Activated CD4-positive, alpha-beta T cell treated with anti-CD3 and anti-CD28 coated beads for 36 hours (primary cell): ENCODE measurements around the gene CCND1. TPM values are rescaled to one million over a fixed set of nuclear protein-coding genes. Genes with fewer than 3 reads are reported as not detected.

Experiments
- ATAC-seq: fragments of 200-7000 bp; cut with Tn5 transposase; one replicate; pipeline ENCODE4 v1.10.0; 2021; ENCODE audit warnings: mild to moderate bottlenecking, moderate library complexity
- CTCF ChIA-PET: fragments of 350-600 bp; sonication (Branson Sonifier 250); formaldehyde crosslinking; loops from one replicate; lab custom pipeline; 2021; ENCODE audit warnings: antibody characterized with exemption; lab: Charles Lee
- POLR2A ChIA-PET: fragments of 350-600 bp; sonication (Branson Sonifier 250); formaldehyde crosslinking; loops from one replicate; lab custom pipeline; 2021; ENCODE audit warnings: antibody characterized with exemption, inconsistent platforms; lab: Charles Lee
- DNase-seq: peaks from one replicate; pipeline ENCODE4 v3.0.0-alpha.2; 2020
- H3K27ac Mint-ChIP-seq: one replicate; pipeline ENCODE4 v1.8.0; 2021; ENCODE audit warnings: mixed read lengths
- H3K27me3 Mint-ChIP-seq: one replicate; pipeline ENCODE4 v1.8.0; 2021; ENCODE audit warnings: mixed read lengths
- H3K36me3 Mint-ChIP-seq: one replicate; pipeline ENCODE4 v1.8.0; 2021; ENCODE audit warnings: low read depth, mixed read lengths
- H3K4me1 Mint-ChIP-seq: one replicate; pipeline ENCODE4 v1.8.0; 2021; ENCODE audit warnings: mixed read lengths
- H3K4me3 Mint-ChIP-seq: one replicate; pipeline ENCODE4 v1.8.0; 2021; ENCODE audit warnings: mild to moderate bottlenecking, moderate library complexity, mixed read lengths
- H3K9me3 Mint-ChIP-seq: one replicate; pipeline ENCODE4 v1.8.0; 2021; ENCODE audit warnings: low read depth, mixed read lengths
- intact Hi-C, 2 experiments: fragments of 100-400 bp; cut with DNase I in 1 of 2; cut with micrococcal nuclease in 1 of 2; formaldehyde crosslinking; loops; one replicate each; pipeline versions ENCODE4 v1.14.2 to v1.15.1; 2022 to 2024; cut with DNase I, micrococcal nuclease
- total RNA-seq, 2 experiments: library from RNA; stranded (reverse); gene quantifications; one replicate each; pipeline ENCODE4 v1.2.3, GENCODE V29; 2021

The CCND1 gene
- total RNA-seq, 2 experiments from 2014 or later, result 0.50 to 0.77 TPM

GRCh38 chr11:69655479-69656428, 14.8 kb downstream of the CCND1 start:
- POLR2A ChIA-PET, result no interaction called here
- Mint-ChIP-seq H3K36me3 (no peaks in the 10 kb centered on the region), H3K9me3 (no peaks in the 10 kb centered on the region), H3K27ac (no peak overlapping the region), H3K27me3 (no peaks in the 10 kb centered on the region), H3K4me1 (no peaks in the 10 kb centered on the region), H3K4me3 (no peak overlapping the region)
- intact Hi-C loops, result no loop called here
- ATAC-seq (no peak), DNase-seq (no peak)
- CTCF ChIA-PET, result interaction anchor here (1.1 kb wide), 1 partner anchor 16 kb away, joined by 4 read pairs; no protein-coding TSS in a partner anchor

GRCh38 chr11:69656536-69657455, 15.8 kb downstream of the CCND1 start:
- H3K36me3 Mint-ChIP-seq, result no peaks in the 10 kb centered on the region
- no peaks in the 10 kb centered on the region for H3K9me3 Mint-ChIP-seq
- intact Hi-C loops, result no loop called here
- no peak for DNase-seq
- H3K4me3 Mint-ChIP-seq, result no peak overlapping the region
- ChIA-PET CTCF (interaction anchor here (1.1 kb wide), 1 partner anchor 15 kb away, joined by 4 read pairs; no protein-coding TSS in a partner anchor), POLR2A (no interaction called here)
- no peaks in the 10 kb centered on the region for H3K4me1 Mint-ChIP-seq
- no peak overlapping the region for H3K27ac Mint-ChIP-seq
- ATAC-seq, result no peak
- H3K27me3 Mint-ChIP-seq, result no peaks in the 10 kb centered on the region

GRCh38 chr11:69657456-69657910, 16.5 kb downstream of the CCND1 start:
- ChIA-PET CTCF (no interaction called here), POLR2A (no interaction called here)
- intact Hi-C loops, result no loop called here
- no peak overlapping the region for H3K4me3 Mint-ChIP-seq
- no peaks in the 10 kb centered on the region for H3K36me3 Mint-ChIP-seq
- H3K9me3 Mint-ChIP-seq, result no peaks in the 10 kb centered on the region
- no peak overlapping the region for H3K27ac Mint-ChIP-seq
- no peaks in the 10 kb centered on the region for H3K4me1 Mint-ChIP-seq
- ATAC-seq (no peak), DNase-seq (no peak)
- no peaks in the 10 kb centered on the region for H3K27me3 Mint-ChIP-seq

- POLR2A ChIA-PET, result no interaction called here
These were observed 17.1 kb downstream of the CCND1 start for GRCh38 chr11:69657911-69658625.

GRCh38 chr11:69658626-69659450, 17.9 kb downstream of the CCND1 start:
- ChIA-PET POLR2A (no interaction called here), CTCF (interaction anchor here (1.1 to 1.9 kb wide), 2 partner anchors 12 to 16 kb away, joined by 3 to 13 read pairs; no protein-coding TSS in a partner anchor)
- ATAC-seq (no peak), DNase-seq (no peak)
- Mint-ChIP-seq H3K36me3 (peaks cover 1% of the 10 kb centered on the region), H3K27me3 (no peaks in the 10 kb centered on the region), H3K27ac (no peak overlapping the region), H3K4me1 (no peaks in the 10 kb centered on the region), H3K4me3 (no peak overlapping the region), H3K9me3 (no peaks in the 10 kb centered on the region)
- intact Hi-C loops, result no loop called here

More at GRCh38 chr11:69657911-69658625, 17.1 kb downstream of the CCND1 start:
- intact Hi-C loops, result no loop called here
- Mint-ChIP-seq H3K4me3 (no peak overlapping the region), H3K4me1 (no peaks in the 10 kb centered on the region), H3K36me3 (no peaks in the 10 kb centered on the region), H3K9me3 (no peaks in the 10 kb centered on the region), H3K27me3 (no peaks in the 10 kb centered on the region), H3K27ac (no peak overlapping the region)
- ATAC-seq (no peak), DNase-seq (no peak)
- CTCF ChIA-PET, result interaction anchor here (1.9 kb wide), 1 partner anchor 12 kb away, joined by 13 read pairs; no protein-coding TSS in a partner anchor

- Mint-ChIP-seq H3K4me3 (no peak overlapping the region), H3K27ac (no peak overlapping the region), H3K27me3 (no peaks in the 10 kb centered on the region), H3K36me3 (peaks cover 5% of the 10 kb centered on the region), H3K4me1 (no peaks in the 10 kb centered on the region), H3K9me3 (no peaks in the 10 kb centered on the region)
- ChIA-PET CTCF (interaction anchor here (0.5 to 1.9 kb wide), 3 partner anchors 11 to 17 kb away, joined by 3 to 13 read pairs (median 3); no protein-coding TSS in a partner anchor), POLR2A (interaction anchor here (0.9 kb wide), 1 partner anchor 565 kb away, joined by 5 read pairs; no protein-coding TSS in a partner anchor)
- DNase-seq (no peak), ATAC-seq (no peak)
- intact Hi-C loops, result no loop called here
These were observed 18.6 kb downstream of the CCND1 start for GRCh38 chr11:69659591-69659990.

GRCh38 chr11:69660001-69660500, 19.1 kb downstream of the CCND1 start:
- H3K4me3 Mint-ChIP-seq, result no peak overlapping the region
- DNase-seq, result no peak
- no peak overlapping the region for H3K27ac Mint-ChIP-seq
- no peaks in the 10 kb centered on the region for H3K4me1 Mint-ChIP-seq
- no peak for ATAC-seq
- ChIA-PET CTCF (interaction anchor here (0.5 to 1.2 kb wide), 2 partner anchors 10 to 14 kb away, joined by 3 read pairs; no protein-coding TSS in a partner anchor), POLR2A (interaction anchor here (0.9 kb wide), 1 partner anchor 566 kb away, joined by 5 read pairs; no protein-coding TSS in a partner anchor)
- H3K27me3 Mint-ChIP-seq, result no peaks in the 10 kb centered on the region
- H3K9me3 Mint-ChIP-seq, result no peaks in the 10 kb centered on the region
- intact Hi-C loops, result no loop called here
- peaks cover 9% of the 10 kb centered on the region for H3K36me3 Mint-ChIP-seq

GRCh38 chr11:69661413-69661715, 20.4 kb downstream of the CCND1 start:
- H3K4me3 Mint-ChIP-seq, result no peak overlapping the region
- POLR2A ChIA-PET, result no interaction called here
- H3K4me1 Mint-ChIP-seq, result no peaks in the 10 kb centered on the region

GRCh38 chr11:69662021-69662698, 21.2 kb downstream of the CCND1 start:
- POLR2A ChIA-PET, result no interaction called here
- Mint-ChIP-seq H3K4me1 (no peaks in the 10 kb centered on the region), H3K4me3 (no peak overlapping the region), H3K9me3 (no peaks in the 10 kb centered on the region), H3K36me3 (peaks cover 11% of the 10 kb centered on the region), H3K27ac (no peak overlapping the region), H3K27me3 (no peaks in the 10 kb centered on the region)
- no peak for ATAC-seq
- DNase-seq, result no peak
- CTCF ChIA-PET, result interaction anchor here (1.3 kb wide), 1 partner anchor 13 kb away, joined by 5 read pairs; the partner anchor contains the start of gene LTO1
- intact Hi-C loops, result no loop called here

More at GRCh38 chr11:69661413-69661715, 20.4 kb downstream of the CCND1 start:
- CTCF ChIA-PET, result interaction anchor here (1.2 kb wide), 1 partner anchor 9 kb away, joined by 3 read pairs; no protein-coding TSS in a partner anchor
- H3K9me3 Mint-ChIP-seq, result no peaks in the 10 kb centered on the region
- ATAC-seq (no peak), DNase-seq (no peak)
- intact Hi-C loops, result no loop called here
- no peak overlapping the region for H3K27ac Mint-ChIP-seq
- H3K27me3 Mint-ChIP-seq, result no peaks in the 10 kb centered on the region
- H3K36me3 Mint-ChIP-seq, result peaks cover 11% of the 10 kb centered on the region
